WTC11 (cell line): ENCODE measurements around the gene ING2. TPM values are rescaled to one million over a fixed set of nuclear protein-coding genes. Genes with fewer than 3 reads are reported as not detected.

Experiments used
- ATAC-seq: fragments of 200-7000 bp; cut with Tn5 transposase; 2 replicates; pipeline ENCODE4 v1.10.0; 2021; ENCODE audit warnings: mild to moderate bottlenecking, moderate library complexity
- Bru-seq: library from RNA; stranded (reverse); fragments of 400-500 nt; gene quantifications from one replicate; lab custom pipeline; 2021; lab: Mats Ljungman, UMichigan
- CTCF ChIA-PET: fragments of 300-600 bp; sonication (Branson Sonifier 250); formaldehyde crosslinking; loops from one replicate; lab custom pipeline; 2021; ENCODE audit warnings: antibody characterized with exemption; lab: Charles Lee
- POLR2A ChIA-PET: fragments of 350-600 bp; sonication (Branson Sonifier 250); formaldehyde crosslinking; loops from one replicate; lab custom pipeline; 2021; ENCODE audit warnings: antibody characterized with exemption; lab: Charles Lee
- DNase-seq: peaks from one replicate; pipeline ENCODE4 v3.0.0; 2021; ENCODE audit warnings: low spot score
- H3K27ac Mint-ChIP-seq: 2 replicates; pipeline ENCODE4 v1.8.0; 2021; ENCODE audit warnings: mixed read lengths
- H3K27me3 Mint-ChIP-seq: 2 replicates; pipeline ENCODE4 v1.8.0; 2021; ENCODE audit warnings: low read depth, mild to moderate bottlenecking, moderate library complexity, mixed read lengths
- H3K36me3 Mint-ChIP-seq: 2 replicates; pipeline ENCODE4 v1.8.0; 2021; ENCODE audit warnings: mixed read lengths
- H3K4me1 Mint-ChIP-seq: 2 replicates; pipeline ENCODE4 v1.8.0; 2022; ENCODE audit warnings: mixed read lengths
- H3K4me3 Mint-ChIP-seq: 2 replicates; pipeline ENCODE4 v1.8.0; 2021; ENCODE audit warnings: mild to moderate bottlenecking, moderate library complexity, mixed read lengths
- H3K9me3 Mint-ChIP-seq: 2 replicates; pipeline ENCODE4 v1.8.0; 2021; ENCODE audit warnings: mixed read lengths
- FOXP1 ChIP-seq: sonication (generic); formaldehyde crosslinking; IDR thresholded peaks from 2 replicates; pipeline ENCODE4 v1.8.0; 2022; ENCODE audit warnings: missing genetic modification reagents, mild to moderate bottlenecking, moderate library complexity, borderline replicate concordance
- KAT7 ChIP-seq: sonication (generic); formaldehyde crosslinking; IDR thresholded peaks from 2 replicates; pipeline ENCODE4 v1.8.1; 2023; ENCODE audit warnings: missing genetic modification reagents, mild to moderate bottlenecking, borderline replicate concordance
- MYBL2 ChIP-seq: sonication (generic); formaldehyde crosslinking; IDR thresholded peaks from 2 replicates; pipeline ENCODE4 v1.8.1; 2023; ENCODE audit warnings: mild to moderate bottlenecking, moderate library complexity, missing genetic modification reagents
- TCF7 ChIP-seq: sonication (generic); formaldehyde crosslinking; IDR thresholded peaks from 2 replicates; pipeline ENCODE4 v1.8.0; 2022; ENCODE audit warnings: mild to moderate bottlenecking, low read depth, missing genetic modification reagents, moderate library complexity
- ZNF219 ChIP-seq: sonication (generic); formaldehyde crosslinking; IDR thresholded peaks from 2 replicates; pipeline ENCODE4 v1.8.0; 2023; ENCODE audit warnings: missing genetic modification reagents, mild to moderate bottlenecking, borderline replicate concordance
- ZNF317 ChIP-seq: sonication (generic); formaldehyde crosslinking; IDR thresholded peaks from 2 replicates; pipeline ENCODE4 v1.8.1; 2023; ENCODE audit warnings: low read depth, mild to moderate bottlenecking, moderate library complexity, missing genetic modification reagents, borderline replicate concordance
- ZNF416 ChIP-seq: fragments of 250-450 bp; sonication (Bioruptor Pico); IDR thresholded peaks from 2 replicates; pipeline ENCODE4 v1.9.0; 2021; ENCODE audit warnings: mild to moderate bottlenecking, inconsistent platforms
- long read RNA-seq, 3 experiments: library from RNA in 1 of 3; library from capped mRNA in 1 of 3; library from polyadenylated mRNA in 1 of 3; unstranded in 2 of 3; stranded (forward) in 1 of 3; transcript quantifications; one replicate each; pipeline ENCODE4 v2.0.0, GENCODE V29; 2021
- total RNA-seq: library from RNA; stranded (reverse); gene quantifications from 3 replicates; pipeline ENCODE4 v1.2.3, GENCODE V29; 2021
- TF ChIP-seq, protein P1 (sequence below): sonication (generic); formaldehyde crosslinking; IDR thresholded peaks from 2 replicates; pipeline ENCODE4 v1.8.1; 2022; ENCODE audit warnings: low read depth, missing genetic modification reagents, borderline replicate concordance
- TF ChIP-seq, protein P2 (sequence below): sonication (generic); formaldehyde crosslinking; conservative IDR thresholded peaks from 2 replicates; pipeline ENCODE4 v1.8.1; 2023; ENCODE audit warnings: mild to moderate bottlenecking, low read depth, missing genetic modification reagents, moderate library complexity
- TF ChIP-seq, protein P3 (sequence below): sonication (generic); formaldehyde crosslinking; IDR thresholded peaks from 2 replicates; pipeline ENCODE4 v1.8.0; 2022; ENCODE audit warnings: mild to moderate bottlenecking, missing genetic modification reagents
- TF ChIP-seq, protein P4 (sequence below): sonication (generic); formaldehyde crosslinking; IDR thresholded peaks from 2 replicates; pipeline ENCODE4 v1.8.1; 2023; ENCODE audit warnings: mild to moderate bottlenecking, missing genetic modification reagents, moderate library complexity
- TF ChIP-seq, protein P5 (sequence below): sonication (generic); formaldehyde crosslinking; IDR thresholded peaks from 2 replicates; pipeline ENCODE4 v1.8.0; 2022; ENCODE audit warnings: mild to moderate bottlenecking, missing genetic modification reagents

ING2 gene, protein sequence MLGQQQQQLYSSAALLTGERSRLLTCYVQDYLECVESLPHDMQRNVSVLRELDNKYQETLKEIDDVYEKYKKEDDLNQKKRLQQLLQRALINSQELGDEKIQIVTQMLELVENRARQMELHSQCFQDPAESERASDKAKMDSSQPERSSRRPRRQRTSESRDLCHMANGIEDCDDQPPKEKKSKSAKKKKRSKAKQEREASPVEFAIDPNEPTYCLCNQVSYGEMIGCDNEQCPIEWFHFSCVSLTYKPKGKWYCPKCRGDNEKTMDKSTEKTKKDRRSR
- 12.0 to 15.6 TPM (median 14.8 TPM) in 3 replicates for total RNA-seq
- percentile 86 among the genes with signal in this experiment for Bru-seq, nascent RNA
- long read RNA-seq, experiment 1, transcript ING2-201 (2 exons, 1,189 nt): major isoform, 62 of 69 reads
- long read RNA-seq, experiment 1, transcript ING2-202 (2 exons, 599 nt): minor isoform, 6 of 69 reads
- long read RNA-seq, experiment 1, partial matches to known transcripts: 0 of 69 reads
- long read RNA-seq, experiment 1, other reads (novel, unspliced or antisense): 1 of 69 reads
- long read RNA-seq, experiment 2, transcript ING2-202 (2 exons, 599 nt): minor isoform, 8 of 31 reads
- long read RNA-seq, experiment 2, transcript ING2-201 (2 exons, 1,189 nt): major isoform, 17 of 31 reads
- long read RNA-seq, experiment 2, partial matches to known transcripts: 5 of 31 reads
- long read RNA-seq, experiment 2, other reads (novel, unspliced or antisense): 1 of 31 reads
- long read RNA-seq, experiment 3, transcript ING2-202 (2 exons, 599 nt): major isoform, 26 of 29 reads
- long read RNA-seq, experiment 3, partial matches to known transcripts: 0 of 29 reads
- long read RNA-seq, experiment 3, other reads (novel, unspliced or antisense): 1 of 29 reads

DNA sequence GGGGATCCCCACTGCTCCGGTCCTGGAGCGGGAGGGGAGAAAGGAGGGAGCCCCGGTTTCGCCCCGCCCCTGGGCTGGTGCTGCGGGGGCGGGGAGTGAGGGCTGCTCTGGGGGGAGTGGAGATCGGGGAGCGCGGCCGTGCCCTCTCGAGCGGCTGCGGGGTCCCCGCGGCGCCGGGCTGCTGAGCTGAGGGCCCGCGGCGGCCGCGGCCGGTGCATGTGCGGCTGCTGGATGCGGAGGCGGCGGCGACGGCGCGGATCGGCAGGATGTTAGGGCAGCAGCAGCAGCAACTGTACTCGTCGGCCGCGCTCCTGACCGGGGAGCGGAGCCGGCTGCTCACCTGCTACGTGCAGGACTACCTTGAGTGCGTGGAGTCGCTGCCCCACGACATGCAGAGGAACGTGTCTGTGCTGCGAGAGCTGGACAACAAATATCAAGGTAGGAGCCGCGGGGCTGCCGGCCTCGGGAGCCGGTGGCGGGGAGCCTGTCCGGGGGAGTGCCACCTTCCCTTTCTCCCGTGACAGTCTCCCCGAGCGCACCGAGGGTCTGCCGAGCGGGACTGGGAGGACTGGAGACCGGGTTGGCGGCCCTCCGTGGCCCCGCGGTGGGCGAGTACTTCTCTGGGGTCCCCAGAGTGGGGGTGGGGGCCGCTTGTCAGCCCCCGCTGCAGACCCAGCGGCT lies at the start of gene ING2:
TSS of gene ING2 (plus strand) at position 129 of the 681 bp plus-strand sequence. CDS start at position 267, 138 bp downstream.
- Mint-ChIP-seq H3K4me3 (peak within 1 kb of the TSS; percentile 89), H3K27me3 (no peaks in the 10 kb centered on the region), H3K9me3 (no peaks in the 10 kb centered on the region), H3K36me3 (peaks cover 1% of the 10 kb centered on the region), H3K27ac (peak within 1 kb of the TSS; percentile 98), H3K4me1 (peaks cover 18% of the 10 kb centered on the region)
- no peak for DNase-seq
- ChIA-PET CTCF (interaction anchor here (1.2 to 1.8 kb wide), 3 partner anchors 95 to 96 kb away, joined by 3 to 5 read pairs (median 5); no protein-coding TSS in a partner anchor), POLR2A (interaction anchor here (2.1 kb wide), 1 partner anchor 61 kb away, joined by 12 read pairs; the partner anchor contains the start of gene CDKN2AIP)
- peak; percentile 59 for ATAC-seq
- TF ChIP-seq, protein P1, sequence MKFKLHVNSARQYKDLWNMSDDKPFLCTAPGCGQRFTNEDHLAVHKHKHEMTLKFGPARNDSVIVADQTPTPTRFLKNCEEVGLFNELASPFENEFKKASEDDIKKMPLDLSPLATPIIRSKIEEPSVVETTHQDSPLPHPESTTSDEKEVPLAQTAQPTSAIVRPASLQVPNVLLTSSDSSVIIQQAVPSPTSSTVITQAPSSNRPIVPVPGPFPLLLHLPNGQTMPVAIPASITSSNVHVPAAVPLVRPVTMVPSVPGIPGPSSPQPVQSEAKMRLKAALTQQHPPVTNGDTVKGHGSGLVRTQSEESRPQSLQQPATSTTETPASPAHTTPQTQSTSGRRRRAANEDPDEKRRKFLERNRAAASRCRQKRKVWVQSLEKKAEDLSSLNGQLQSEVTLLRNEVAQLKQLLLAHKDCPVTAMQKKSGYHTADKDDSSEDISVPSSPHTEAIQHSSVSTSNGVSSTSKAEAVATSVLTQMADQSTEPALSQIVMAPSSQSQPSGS: no peak
- TF ChIP-seq, protein P2, sequence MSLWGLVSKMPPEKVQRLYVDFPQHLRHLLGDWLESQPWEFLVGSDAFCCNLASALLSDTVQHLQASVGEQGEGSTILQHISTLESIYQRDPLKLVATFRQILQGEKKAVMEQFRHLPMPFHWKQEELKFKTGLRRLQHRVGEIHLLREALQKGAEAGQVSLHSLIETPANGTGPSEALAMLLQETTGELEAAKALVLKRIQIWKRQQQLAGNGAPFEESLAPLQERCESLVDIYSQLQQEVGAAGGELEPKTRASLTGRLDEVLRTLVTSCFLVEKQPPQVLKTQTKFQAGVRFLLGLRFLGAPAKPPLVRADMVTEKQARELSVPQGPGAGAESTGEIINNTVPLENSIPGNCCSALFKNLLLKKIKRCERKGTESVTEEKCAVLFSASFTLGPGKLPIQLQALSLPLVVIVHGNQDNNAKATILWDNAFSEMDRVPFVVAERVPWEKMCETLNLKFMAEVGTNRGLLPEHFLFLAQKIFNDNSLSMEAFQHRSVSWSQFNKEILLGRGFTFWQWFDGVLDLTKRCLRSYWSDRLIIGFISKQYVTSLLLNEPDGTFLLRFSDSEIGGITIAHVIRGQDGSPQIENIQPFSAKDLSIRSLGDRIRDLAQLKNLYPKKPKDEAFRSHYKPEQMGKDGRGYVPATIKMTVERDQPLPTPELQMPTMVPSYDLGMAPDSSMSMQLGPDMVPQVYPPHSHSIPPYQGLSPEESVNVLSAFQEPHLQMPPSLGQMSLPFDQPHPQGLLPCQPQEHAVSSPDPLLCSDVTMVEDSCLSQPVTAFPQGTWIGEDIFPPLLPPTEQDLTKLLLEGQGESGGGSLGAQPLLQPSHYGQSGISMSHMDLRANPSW (CRISPR knock-in tag): 0 out of 2 replicates have a peak, but pooled peaks have one; percentile 29
- TF ChIP-seq, protein P3, sequence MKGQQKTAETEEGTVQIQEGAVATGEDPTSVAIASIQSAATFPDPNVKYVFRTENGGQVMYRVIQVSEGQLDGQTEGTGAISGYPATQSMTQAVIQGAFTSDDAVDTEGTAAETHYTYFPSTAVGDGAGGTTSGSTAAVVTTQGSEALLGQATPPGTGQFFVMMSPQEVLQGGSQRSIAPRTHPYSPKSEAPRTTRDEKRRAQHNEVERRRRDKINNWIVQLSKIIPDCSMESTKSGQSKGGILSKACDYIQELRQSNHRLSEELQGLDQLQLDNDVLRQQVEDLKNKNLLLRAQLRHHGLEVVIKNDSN: no peak
- TF ChIP-seq MYBL2: 0 out of 2 replicates have a peak, but pooled peaks have one; percentile 47
- TF ChIP-seq ZNF219 (CRISPR knock-in tag): 0 out of 2 replicates have a peak, but pooled peaks have one; percentile 65
- 0 out of 2 replicates have a peak, but pooled peaks have one; percentile 47 for TF ChIP-seq KAT7 (CRISPR knock-in tag)
- TF ChIP-seq TCF7 (CRISPR knock-in tag): 0 out of 2 replicates have a peak, but pooled peaks have one; percentile 18

DNA sequence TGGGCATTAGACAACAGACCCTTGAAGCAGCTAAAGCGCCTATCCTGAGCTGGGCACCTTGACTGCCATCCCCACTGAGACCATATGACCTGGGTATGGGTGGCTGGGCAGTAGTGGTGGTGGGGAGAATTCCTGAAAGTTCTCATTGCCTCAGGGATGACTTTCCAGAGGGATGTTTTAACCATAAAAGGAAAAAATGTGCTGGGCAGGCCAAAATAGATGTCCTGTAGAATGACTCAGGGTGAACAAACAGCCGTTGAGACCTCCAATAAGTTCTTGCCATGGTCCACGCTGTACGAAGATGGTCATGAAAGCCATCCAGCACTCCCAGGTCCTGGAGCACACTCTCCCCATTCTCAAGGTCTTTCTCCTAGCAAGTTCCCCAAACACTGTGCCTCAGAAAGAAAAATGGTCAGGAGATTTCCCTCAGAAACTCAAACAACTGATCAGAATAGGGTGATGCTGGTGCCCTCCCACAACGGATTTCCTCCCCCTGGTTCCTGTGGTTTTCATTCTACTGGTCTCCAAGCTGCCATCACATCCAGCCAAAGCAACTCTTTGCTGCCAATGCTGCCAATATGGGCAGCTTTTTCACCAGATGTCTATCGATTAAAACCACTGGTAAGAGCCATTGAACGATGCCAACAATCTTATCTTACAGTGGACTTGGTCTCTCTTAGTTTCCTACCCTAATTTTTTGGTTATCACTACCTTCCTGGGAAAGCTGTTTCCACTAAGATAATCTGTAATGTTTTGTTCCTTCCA lies 49.2 kb upstream of the ING2 start:
- POLR2A ChIA-PET: no interaction called here
- no peaks in the 10 kb centered on the region for H3K4me1 Mint-ChIP-seq
- H3K27ac Mint-ChIP-seq: no peak overlapping the region
- peaks cover 5% of the 10 kb centered on the region; the same call in 1 of the 2 replicates for H3K9me3 Mint-ChIP-seq
- TF ChIP-seq, protein P4, sequence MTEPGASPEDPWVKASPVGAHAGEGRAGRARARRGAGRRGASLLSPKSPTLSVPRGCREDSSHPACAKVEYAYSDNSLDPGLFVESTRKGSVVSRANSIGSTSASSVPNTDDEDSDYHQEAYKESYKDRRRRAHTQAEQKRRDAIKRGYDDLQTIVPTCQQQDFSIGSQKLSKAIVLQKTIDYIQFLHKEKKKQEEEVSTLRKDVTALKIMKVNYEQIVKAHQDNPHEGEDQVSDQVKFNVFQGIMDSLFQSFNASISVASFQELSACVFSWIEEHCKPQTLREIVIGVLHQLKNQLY: no peak
- no peak for TF ChIP-seq FOXP1
- TF ChIP-seq, protein P5, sequence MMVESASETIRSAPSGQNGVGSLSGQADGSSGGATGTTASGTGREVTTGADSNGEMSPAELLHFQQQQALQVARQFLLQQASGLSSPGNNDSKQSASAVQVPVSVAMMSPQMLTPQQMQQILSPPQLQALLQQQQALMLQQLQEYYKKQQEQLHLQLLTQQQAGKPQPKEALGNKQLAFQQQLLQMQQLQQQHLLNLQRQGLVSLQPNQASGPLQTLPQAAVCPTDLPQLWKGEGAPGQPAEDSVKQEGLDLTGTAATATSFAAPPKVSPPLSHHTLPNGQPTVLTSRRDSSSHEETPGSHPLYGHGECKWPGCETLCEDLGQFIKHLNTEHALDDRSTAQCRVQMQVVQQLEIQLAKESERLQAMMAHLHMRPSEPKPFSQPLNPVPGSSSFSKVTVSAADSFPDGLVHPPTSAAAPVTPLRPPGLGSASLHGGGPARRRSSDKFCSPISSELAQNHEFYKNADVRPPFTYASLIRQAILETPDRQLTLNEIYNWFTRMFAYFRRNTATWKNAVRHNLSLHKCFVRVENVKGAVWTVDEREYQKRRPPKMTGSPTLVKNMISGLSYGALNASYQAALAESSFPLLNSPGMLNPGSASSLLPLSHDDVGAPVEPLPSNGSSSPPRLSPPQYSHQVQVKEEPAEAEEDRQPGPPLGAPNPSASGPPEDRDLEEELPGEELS (CRISPR knock-in tag): no peak
- TF ChIP-seq ZNF416 (CRISPR knock-in tag): no peak
- no peak for TF ChIP-seq ZNF317 (CRISPR knock-in tag)
- peaks cover 4% of the 10 kb centered on the region; the same call in 1 of the 2 replicates for H3K36me3 Mint-ChIP-seq
- no peak overlapping the region for H3K4me3 Mint-ChIP-seq
- ATAC-seq (no peak), DNase-seq (no peak)
- CTCF ChIA-PET: interaction anchor here (0.6 kb wide), 1 partner anchor 617 kb away, joined by 3 read pairs; no protein-coding TSS in a partner anchor
- no peaks in the 10 kb centered on the region for H3K27me3 Mint-ChIP-seq
